IPS-15b (cell line): Measurements from ENCODE around the gene CMPK1.
A peak's percentile ranks its signal among the peaks of the same experiment; 100 is the strongest.

Experiments
- H3K27me3 ChIP-seq: one replicate; pipeline ENCODE4 v1.6.1; 2013; ENCODE audit warnings: low read length; ENCODE audit not compliant: control insufficient read depth, insufficient read depth
- H3K36me3 ChIP-seq: one replicate; pipeline ENCODE4 v1.6.1; 2013; ENCODE audit warnings: low read length; ENCODE audit not compliant: control insufficient read depth, insufficient read depth
- H3K4me1 ChIP-seq: one replicate; pipeline ENCODE4 v1.6.1; 2013; ENCODE audit warnings: mild to moderate bottlenecking, low read length; ENCODE audit not compliant: control insufficient read depth, insufficient read depth
- H3K4me3 ChIP-seq: one replicate; pipeline ENCODE4 v1.5.1; 2013; ENCODE audit warnings: low read depth, low read length
- H3K9ac ChIP-seq: one replicate; pipeline ENCODE4 v1.6.1; 2013; ENCODE audit warnings: low read depth, mild to moderate bottlenecking, low read length
- H3K9me3 ChIP-seq: one replicate; pipeline ENCODE4 v1.6.1; 2013; ENCODE audit warnings: mild to moderate bottlenecking, low read length; ENCODE audit not compliant: control insufficient read depth, insufficient read depth

CMPK1 gene

DNA sequence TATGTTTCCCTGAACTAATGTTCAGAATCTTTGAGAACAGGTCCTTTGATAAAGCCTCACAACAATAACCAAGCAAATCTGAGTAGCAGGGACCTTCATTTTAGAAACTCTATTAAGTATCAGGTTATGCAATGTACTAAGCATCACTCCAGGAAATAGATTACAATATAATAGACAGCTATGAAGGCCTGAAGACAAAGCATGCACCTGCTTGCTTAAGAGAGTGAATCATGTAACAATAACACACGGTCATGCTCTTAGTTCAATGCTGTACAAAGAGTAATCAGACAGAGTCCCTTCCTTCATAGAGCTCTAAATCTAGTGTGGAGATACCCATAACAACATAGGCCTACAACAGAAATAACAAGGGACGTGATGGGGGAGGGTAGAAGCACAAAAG is 8.1 kb upstream of the CMPK1 start:
- Histone ChIP-seq H3K4me3 (no peak overlapping the region), H3K36me3 (no peaks in the 10 kb centered on the region), H3K9me3 (no peaks in the 10 kb centered on the region), H3K27me3 (no peaks in the 10 kb centered on the region), H3K4me1 (no peaks in the 10 kb centered on the region), H3K9ac (no peak overlapping the region)

DNA sequence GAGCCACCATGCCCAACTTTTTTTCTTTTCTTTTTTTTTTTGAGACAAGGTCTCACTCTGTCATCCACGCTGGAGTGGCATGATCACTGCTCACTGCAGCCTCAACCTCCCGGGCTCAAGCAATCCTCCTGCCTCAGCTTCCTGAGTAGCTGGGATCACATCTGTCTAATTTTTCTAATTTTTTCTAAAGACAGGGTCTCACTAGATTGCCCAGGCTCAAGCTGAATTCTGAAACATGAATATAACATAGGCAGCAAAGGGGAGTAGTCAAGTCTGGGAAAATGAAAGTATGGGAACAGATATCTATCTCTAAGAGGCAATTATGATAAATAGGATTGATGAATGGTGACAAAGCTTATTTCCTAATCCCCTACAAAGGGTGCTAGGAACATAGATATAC is 7.3 kb upstream of the CMPK1 start:
- Histone ChIP-seq H3K9me3 (no peaks in the 10 kb centered on the region), H3K36me3 (no peaks in the 10 kb centered on the region), H3K9ac (no peak overlapping the region), H3K27me3 (no peaks in the 10 kb centered on the region), H3K4me1 (no peaks in the 10 kb centered on the region), H3K4me3 (no peak overlapping the region)

DNA sequence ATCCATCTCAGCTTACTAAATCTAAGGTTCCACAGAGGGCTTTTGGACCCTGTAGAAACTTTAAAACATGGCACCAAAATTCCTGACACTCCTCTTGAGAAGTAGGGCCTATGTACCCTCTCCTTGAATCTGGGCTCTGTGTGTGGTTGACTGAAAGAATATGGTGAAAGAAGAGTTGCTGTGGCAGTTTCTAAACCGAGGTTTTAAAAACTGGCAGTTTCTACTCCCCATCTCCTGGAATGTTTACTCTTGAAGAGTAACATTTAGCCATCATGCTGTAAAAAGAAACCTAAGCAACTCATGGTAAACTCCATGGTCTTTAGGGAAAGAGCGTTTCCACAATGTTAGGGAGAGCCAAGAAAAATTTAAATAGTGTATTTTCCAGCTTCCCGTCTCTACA is 4.6 kb upstream of the CMPK1 start:
- Histone ChIP-seq H3K36me3 (no peaks in the 10 kb centered on the region), H3K4me1 (no peaks in the 10 kb centered on the region), H3K4me3 (no peak overlapping the region), H3K9me3 (no peaks in the 10 kb centered on the region), H3K9ac (no peak overlapping the region), H3K27me3 (no peaks in the 10 kb centered on the region)

DNA sequence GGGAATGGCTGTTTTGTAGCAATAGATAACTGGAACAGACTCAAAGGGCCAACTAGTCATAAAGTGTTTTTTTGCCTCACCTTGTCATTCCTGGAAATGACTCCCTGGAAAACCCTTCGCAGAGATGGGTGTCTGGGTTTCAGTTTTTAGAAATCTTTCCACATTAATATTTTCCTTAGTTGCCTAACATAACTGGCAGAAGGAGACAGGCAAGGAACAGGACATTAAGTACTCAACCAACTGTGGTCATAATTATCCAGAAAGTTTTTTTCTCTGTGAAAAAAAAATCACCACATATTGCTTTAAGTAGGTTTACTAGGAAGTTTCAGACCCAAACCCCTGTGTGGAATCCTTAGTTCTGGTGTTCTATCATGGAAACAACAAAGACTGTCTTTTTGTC is 3.4 kb upstream of the CMPK1 start:
- Histone ChIP-seq H3K9me3 (no peaks in the 10 kb centered on the region), H3K9ac (no peak overlapping the region), H3K4me3 (no peak overlapping the region), H3K36me3 (no peaks in the 10 kb centered on the region), H3K4me1 (peaks cover 5% of the 10 kb centered on the region), H3K27me3 (no peaks in the 10 kb centered on the region)

DNA sequence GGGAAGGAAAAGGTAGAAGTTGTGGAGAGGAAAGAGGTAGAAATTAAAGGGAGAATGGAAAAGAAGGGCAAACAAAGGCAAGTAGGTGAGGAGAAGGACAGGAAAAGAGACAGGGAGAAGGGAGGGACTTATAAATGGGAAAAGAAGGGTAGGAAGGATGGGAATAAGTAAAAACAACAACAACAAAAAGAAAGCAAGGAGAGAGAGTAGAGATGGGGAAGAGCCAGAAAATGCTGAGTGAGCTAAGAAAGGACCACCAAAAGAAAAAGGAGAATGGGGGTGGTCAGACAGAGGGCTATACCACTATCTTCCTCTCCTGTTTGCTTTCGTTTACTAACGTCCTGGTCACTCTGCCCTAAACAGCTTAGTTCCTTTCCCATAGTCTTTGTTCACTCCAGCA is 1.7 kb upstream of the CMPK1 start:
- no peak overlapping the region for H3K9ac ChIP-seq
- no peaks in the 10 kb centered on the region for H3K27me3 ChIP-seq
- peaks cover 5% of the 10 kb centered on the region for H3K4me1 ChIP-seq
- H3K36me3 ChIP-seq = no peaks in the 10 kb centered on the region
- H3K9me3 ChIP-seq = no peaks in the 10 kb centered on the region
- no peak overlapping the region for H3K4me3 ChIP-seq

DNA sequence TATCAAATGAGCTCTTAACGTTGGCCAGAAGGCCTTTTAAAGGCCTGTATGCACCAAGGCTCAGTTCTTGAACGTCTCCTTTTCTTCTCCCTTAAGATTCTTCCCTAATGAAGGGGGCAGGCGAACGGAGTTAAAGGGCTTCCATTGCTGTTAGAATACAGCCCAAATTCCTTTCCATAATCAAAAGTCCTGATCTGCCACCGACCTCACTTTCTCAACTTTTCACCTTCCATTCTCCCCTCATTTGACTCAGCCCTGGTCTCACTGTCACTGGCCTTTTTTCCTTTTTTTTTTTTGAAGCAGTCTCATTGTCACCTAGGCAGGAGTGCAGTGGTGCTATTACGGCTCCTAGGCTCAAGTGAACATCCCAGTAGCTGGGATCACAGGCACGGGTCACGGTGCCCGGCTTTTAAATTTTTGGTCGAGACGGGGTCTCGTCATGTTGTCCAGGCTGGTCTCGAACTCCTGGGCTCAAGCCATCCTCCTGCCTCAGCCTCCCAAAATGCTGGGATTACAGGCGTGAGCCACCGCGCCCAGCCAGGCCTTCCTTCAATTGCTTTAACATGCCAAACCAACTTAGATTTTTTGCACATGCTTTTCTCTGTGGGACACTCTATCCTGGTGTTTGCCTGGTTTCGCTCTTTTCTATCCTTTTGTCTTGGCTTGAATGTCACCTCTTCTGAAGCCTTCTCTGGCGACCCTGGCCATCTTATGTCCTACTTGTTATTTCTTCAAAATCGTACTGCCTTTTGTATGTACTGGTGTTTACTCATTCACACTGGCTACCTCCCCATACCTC is 612 bp upstream of the CMPK1 start:
- Histone ChIP-seq H3K36me3 (no peaks in the 10 kb centered on the region), H3K4me1 (peaks cover 5% of the 10 kb centered on the region), H3K9me3 (no peaks in the 10 kb centered on the region), H3K4me3 (peak overlapping the region; percentile 96), H3K9ac (peak overlapping the region; percentile 83), H3K27me3 (no peaks in the 10 kb centered on the region)

DNA sequence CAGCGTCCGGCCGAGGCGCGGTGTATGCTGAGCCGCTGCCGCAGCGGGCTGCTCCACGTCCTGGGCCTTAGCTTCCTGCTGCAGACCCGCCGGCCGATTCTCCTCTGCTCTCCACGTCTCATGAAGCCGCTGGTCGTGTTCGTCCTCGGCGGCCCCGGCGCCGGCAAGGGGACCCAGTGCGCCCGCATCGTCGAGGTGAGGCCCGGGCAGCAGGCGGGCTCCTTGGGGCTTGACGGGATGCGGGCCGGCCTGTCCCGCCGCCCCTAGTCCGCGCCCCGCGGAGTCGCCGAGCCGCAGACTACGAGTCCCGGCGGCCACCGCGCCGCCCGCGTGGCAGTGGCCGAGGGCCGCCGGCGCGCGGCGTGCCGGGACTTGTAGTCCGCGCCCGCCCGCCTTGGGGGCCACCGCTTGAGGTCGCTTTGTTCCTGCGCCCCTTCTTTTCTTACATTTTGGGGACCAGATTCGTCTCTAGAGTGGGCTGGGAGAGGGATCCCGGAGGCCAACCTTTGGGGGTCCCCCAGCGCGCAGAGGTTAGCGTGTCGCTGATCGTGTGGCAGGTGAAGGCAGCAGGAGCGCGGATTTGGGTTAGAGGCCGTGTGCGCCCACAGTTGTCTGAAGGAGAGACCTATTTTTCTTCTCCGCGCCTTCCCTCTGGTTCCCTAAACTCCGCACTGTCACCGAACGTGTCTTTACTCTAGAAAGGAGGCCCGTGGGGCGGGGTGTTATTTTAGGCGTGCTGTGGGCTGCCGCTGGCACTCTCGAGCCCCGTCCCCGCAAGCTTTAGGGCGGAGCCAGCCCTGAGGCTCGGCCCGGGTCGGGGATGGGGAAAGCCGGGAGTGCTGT is 553 bp downstream of the CMPK1 start:
- H3K4me3 ChIP-seq = peak overlapping the region; percentile 96
- peaks cover 5% of the 10 kb centered on the region for H3K4me1 ChIP-seq
- H3K36me3 ChIP-seq = no peaks in the 10 kb centered on the region
- H3K9me3 ChIP-seq = no peaks in the 10 kb centered on the region
- peak overlapping the region; percentile 87 for H3K9ac ChIP-seq
- H3K27me3 ChIP-seq = no peaks in the 10 kb centered on the region

DNA sequence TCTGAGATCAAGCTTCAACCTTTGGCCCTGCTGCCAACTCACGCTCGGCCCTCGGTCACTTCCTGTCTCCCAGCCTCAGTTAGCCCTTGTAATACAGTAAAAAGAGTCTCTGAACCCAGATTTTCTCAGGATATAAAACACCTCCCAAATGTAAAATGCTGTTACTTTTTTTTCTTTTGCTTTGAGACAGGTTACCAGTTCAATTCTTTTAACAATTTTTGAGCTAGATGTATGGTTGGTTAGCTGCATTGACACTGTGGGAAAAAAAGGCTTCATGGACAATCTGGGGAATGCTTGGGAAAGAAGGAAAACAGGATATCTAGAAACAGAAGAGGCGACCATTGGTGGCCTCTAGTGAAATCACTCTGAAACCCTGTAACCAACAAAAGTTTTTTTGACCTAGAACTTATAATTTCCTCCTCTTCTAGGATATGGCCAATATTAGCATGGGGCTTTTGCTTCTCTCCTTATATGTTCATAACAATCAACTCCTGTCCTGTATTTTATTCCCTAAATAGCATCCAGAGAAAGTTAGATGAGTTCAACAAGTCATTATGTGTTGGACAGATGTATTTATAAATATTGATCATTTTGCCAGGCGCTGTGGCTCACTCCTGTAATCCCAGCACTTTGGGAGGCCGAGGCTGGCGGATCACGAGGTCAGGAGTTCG is 1.3 kb downstream of the CMPK1 start:
- Histone ChIP-seq H3K9me3 (no peaks in the 10 kb centered on the region), H3K4me3 (peak overlapping the region; percentile 96), H3K27me3 (no peaks in the 10 kb centered on the region), H3K9ac (peak overlapping the region; percentile 87), H3K36me3 (no peaks in the 10 kb centered on the region), H3K4me1 (peaks cover 5% of the 10 kb centered on the region)

DNA sequence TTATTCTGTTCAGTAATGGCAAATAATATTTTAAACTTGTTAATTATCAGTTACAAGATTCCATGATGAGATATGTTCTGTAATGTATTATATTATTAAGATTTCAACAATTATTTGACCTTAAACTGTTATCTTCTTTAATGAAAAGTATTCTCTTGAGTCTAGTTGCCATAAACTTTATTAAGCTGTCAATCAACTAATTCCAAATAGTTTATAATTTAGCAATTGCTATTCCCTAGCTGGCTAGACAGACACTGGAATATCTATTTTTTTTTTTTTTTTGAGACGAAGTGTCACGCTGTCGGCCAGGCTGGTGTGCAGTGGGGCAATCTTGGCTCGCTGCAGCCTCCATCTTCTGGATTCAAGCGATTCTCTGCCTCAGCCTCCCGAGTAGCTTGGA is 3.8 kb downstream of the CMPK1 start:
- H3K9me3 ChIP-seq = no peaks in the 10 kb centered on the region
- H3K36me3 ChIP-seq = no peaks in the 10 kb centered on the region
- H3K27me3 ChIP-seq = no peaks in the 10 kb centered on the region
- no peak overlapping the region for H3K9ac ChIP-seq
- H3K4me1 ChIP-seq = peaks cover 5% of the 10 kb centered on the region
- no peak overlapping the region for H3K4me3 ChIP-seq

DNA sequence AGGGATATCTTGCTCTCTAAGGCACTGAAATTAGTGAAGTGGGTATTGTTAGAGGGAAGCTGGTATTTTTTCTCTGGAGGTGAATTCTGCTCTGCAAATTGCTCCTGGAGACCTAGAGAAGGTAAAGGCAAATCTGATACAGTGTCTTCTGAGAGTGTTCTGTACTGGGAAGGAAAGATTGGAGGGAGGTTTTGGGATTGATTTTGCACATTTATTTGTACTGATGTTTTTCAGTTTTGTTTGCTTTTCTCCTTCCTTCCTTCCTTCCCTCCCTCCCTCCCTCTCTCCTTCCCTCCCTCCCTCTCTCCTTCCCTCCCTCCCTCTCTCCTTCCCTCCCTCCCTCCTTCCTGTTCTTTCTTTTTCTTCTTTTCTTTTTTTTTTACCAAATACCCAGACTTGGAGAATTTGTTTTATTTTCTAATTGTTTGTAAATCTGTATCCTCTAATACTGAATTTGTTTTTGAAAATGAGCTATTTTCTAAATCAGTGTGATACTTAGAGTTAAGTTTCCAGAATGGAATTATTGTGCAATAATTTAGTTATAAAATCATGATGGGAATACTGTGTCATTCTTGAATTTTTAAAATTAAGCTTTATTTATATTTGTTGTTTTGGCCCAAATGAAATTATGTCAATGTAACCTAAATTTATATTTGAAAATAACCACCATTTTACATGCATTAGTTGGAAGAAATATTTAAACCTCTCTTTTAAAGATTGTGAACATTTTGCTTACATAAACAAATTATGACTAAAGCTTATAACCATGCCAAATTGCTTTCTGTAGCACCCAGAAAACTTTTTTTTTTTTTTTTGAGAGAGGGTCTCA is 4.9 kb downstream of the CMPK1 start:
- H3K4me1 ChIP-seq = peaks cover 5% of the 10 kb centered on the region
- H3K27me3 ChIP-seq = no peaks in the 10 kb centered on the region
- H3K9ac ChIP-seq = no peak overlapping the region
- H3K4me3 ChIP-seq = no peak overlapping the region
- no peaks in the 10 kb centered on the region for H3K36me3 ChIP-seq
- no peaks in the 10 kb centered on the region for H3K9me3 ChIP-seq

DNA sequence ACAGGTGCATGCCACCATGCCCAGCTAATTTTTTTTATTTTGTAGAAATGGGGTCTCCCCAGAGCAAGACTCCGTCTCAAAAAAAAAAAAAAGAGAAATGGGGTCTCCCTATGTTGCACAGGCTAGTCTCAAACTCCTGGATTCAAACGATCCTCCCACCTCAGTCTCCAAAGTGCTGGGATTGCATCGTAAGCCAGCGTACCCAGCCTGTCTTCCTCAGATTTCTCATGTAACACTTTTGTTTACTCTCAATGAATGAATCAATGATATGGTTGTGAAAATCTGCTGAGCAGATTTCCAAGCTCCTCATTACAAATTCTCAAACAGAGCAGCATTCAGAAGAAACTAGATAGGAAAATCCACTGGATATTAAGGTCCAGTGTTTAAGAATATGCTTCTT is 6.6 kb downstream of the CMPK1 start:
- H3K9ac ChIP-seq = no peak overlapping the region
- H3K4me1 ChIP-seq = no peaks in the 10 kb centered on the region
- H3K4me3 ChIP-seq = no peak overlapping the region
- no peaks in the 10 kb centered on the region for H3K36me3 ChIP-seq
- no peaks in the 10 kb centered on the region for H3K9me3 ChIP-seq
- no peaks in the 10 kb centered on the region for H3K27me3 ChIP-seq
